ENCODE data around the gene MAS1.

Gene MAS1

DNA sequence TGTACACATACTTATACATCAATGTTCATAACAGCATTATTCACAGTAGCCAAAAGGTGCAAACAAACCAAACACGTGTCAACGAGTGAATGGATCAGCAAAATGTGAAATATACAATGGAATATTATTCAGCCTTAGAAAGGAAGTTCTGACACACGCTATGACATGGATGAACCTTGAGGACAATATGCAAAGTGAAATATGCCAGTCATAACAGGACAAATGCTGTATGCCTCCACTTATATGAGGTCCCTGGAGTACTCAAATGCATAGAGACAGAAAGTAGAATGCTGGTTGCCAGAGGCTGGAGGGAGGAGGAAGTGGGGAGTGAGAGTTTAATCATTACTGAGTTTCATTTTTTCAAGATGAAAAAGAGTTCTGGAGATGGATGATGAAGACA lies 40.3 kb downstream of the MAS1 start:
- Histone ChIP-seq H2AFZ (ENCODE audit: low read length) (no peak overlapping the region), H4K20me1 (ENCODE audit: insufficient read depth, low read length, poor library complexity, severe bottlenecking) (no peaks in the 10 kb centered on the region), H3K79me2 (ENCODE audit: insufficient read depth, low read length) (no peaks in the 10 kb centered on the region), H3K4me1 (ENCODE audit: insufficient read depth, low read length, poor library complexity, severe bottlenecking) (no peaks in the 10 kb centered on the region), H3K9me3 (ENCODE audit: insufficient read depth, low read depth, low read length) (no peaks in the 10 kb centered on the region), H3K36me3 (ENCODE audit: insufficient read depth, low read length) (no peaks in the 10 kb centered on the region), H3K9ac (ENCODE audit: low read depth, low read length, poor library complexity, severe bottlenecking) (no peak overlapping the region), H3K27me3 (ENCODE audit: insufficient read depth, low read length, poor library complexity, severe bottlenecking) (peaks cover 6% of the 10 kb centered on the region), H3F3A (ENCODE audit: low read depth) (no peaks in the 10 kb centered on the region), H3K4me3 (ENCODE audit: low read length, poor library complexity, severe bottlenecking) (no peak overlapping the region), H3K9me2 (replicated peaks; ENCODE audit: low read depth, low read length) (no peaks in the 10 kb centered on the region), H3K4me2 (ENCODE audit: low read depth, low read length, poor library complexity, severe bottlenecking) (no peak overlapping the region)
- TF ChIP-seq, protein P1, sequence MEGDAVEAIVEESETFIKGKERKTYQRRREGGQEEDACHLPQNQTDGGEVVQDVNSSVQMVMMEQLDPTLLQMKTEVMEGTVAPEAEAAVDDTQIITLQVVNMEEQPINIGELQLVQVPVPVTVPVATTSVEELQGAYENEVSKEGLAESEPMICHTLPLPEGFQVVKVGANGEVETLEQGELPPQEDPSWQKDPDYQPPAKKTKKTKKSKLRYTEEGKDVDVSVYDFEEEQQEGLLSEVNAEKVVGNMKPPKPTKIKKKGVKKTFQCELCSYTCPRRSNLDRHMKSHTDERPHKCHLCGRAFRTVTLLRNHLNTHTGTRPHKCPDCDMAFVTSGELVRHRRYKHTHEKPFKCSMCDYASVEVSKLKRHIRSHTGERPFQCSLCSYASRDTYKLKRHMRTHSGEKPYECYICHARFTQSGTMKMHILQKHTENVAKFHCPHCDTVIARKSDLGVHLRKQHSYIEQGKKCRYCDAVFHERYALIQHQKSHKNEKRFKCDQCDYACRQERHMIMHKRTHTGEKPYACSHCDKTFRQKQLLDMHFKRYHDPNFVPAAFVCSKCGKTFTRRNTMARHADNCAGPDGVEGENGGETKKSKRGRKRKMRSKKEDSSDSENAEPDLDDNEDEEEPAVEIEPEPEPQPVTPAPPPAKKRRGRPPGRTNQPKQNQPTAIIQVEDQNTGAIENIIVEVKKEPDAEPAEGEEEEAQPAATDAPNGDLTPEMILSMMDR (conservative IDR thresholded peaks at IDR 0.05; ENCODE audit: low read length) = no peak
- no peak for TF ChIP-seq EZH2phosphoT487 (IDR thresholded peaks at IDR 0.05; ENCODE audit: borderline replicate concordance)

GRCh38 chr6:159931846-159932245 lies 41.1 kb downstream of the MAS1 start:
- Histone ChIP-seq H3K4me1 (ENCODE audit: insufficient read depth, low read length, poor library complexity, severe bottlenecking) (no peaks in the 10 kb centered on the region), H3K36me3 (ENCODE audit: insufficient read depth, low read length) (no peaks in the 10 kb centered on the region), H3K9me3 (ENCODE audit: insufficient read depth, low read depth, low read length) (no peaks in the 10 kb centered on the region), H3K9ac (ENCODE audit: low read depth, low read length, poor library complexity, severe bottlenecking) (no peak overlapping the region), H3K27me3 (ENCODE audit: insufficient read depth, low read length, poor library complexity, severe bottlenecking) (peaks cover 6% of the 10 kb centered on the region), H3F3A (ENCODE audit: low read depth) (no peaks in the 10 kb centered on the region), H4K20me1 (ENCODE audit: insufficient read depth, low read length, poor library complexity, severe bottlenecking) (no peaks in the 10 kb centered on the region), H3K4me3 (ENCODE audit: low read length, poor library complexity, severe bottlenecking) (no peak overlapping the region), H3K9me2 (replicated peaks; ENCODE audit: low read depth, low read length) (no peaks in the 10 kb centered on the region), H3K4me2 (ENCODE audit: low read depth, low read length, poor library complexity, severe bottlenecking) (no peak overlapping the region), H3K79me2 (ENCODE audit: insufficient read depth, low read length) (no peaks in the 10 kb centered on the region), H2AFZ (ENCODE audit: low read length) (no peak overlapping the region)
- no peak for TF ChIP-seq EZH2phosphoT487 (IDR thresholded peaks at IDR 0.05; ENCODE audit: borderline replicate concordance)
- TF ChIP-seq, protein P1 (conservative IDR thresholded peaks at IDR 0.05; ENCODE audit: low read length) = no peak

DNA sequence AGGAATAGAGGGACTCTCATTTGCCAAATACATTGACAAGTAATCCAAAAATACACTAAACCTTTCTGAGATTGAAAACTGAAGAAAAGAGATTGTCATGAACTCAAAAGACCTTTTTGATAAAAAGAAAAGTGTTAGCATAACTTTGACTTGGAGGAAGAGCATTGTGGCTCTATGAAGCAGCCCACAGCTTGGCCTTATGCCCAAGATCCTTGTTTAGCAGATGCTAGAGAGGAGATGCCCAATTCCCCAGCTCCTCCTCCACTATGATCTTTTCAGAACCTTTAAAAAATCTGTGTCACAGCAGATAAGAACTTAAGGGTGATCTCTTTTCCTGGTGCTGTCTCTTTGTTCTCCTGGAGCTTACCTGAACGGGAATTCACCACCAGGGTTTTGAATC lies 42.3 kb downstream of the MAS1 start:
- Histone ChIP-seq H3K4me2 (ENCODE audit: low read depth, low read length, poor library complexity, severe bottlenecking) (no peak overlapping the region), H3K27me3 (ENCODE audit: insufficient read depth, low read length, poor library complexity, severe bottlenecking) (peaks cover 6% of the 10 kb centered on the region), H3K4me1 (ENCODE audit: insufficient read depth, low read length, poor library complexity, severe bottlenecking) (no peaks in the 10 kb centered on the region), H2AFZ (ENCODE audit: low read length) (no peak overlapping the region), H3K9ac (ENCODE audit: low read depth, low read length, poor library complexity, severe bottlenecking) (no peak overlapping the region), H4K20me1 (ENCODE audit: insufficient read depth, low read length, poor library complexity, severe bottlenecking) (no peaks in the 10 kb centered on the region), H3F3A (ENCODE audit: low read depth) (no peaks in the 10 kb centered on the region), H3K9me3 (ENCODE audit: insufficient read depth, low read depth, low read length) (no peaks in the 10 kb centered on the region), H3K79me2 (ENCODE audit: insufficient read depth, low read length) (no peaks in the 10 kb centered on the region), H3K36me3 (ENCODE audit: insufficient read depth, low read length) (no peaks in the 10 kb centered on the region), H3K9me2 (replicated peaks; ENCODE audit: low read depth, low read length) (no peaks in the 10 kb centered on the region), H3K4me3 (ENCODE audit: low read length, poor library complexity, severe bottlenecking) (no peak overlapping the region)
- TF ChIP-seq, protein P1 (conservative IDR thresholded peaks at IDR 0.05; ENCODE audit: low read length) = no peak
- no peak for TF ChIP-seq EZH2phosphoT487 (IDR thresholded peaks at IDR 0.05; ENCODE audit: borderline replicate concordance)

Data from Loucy (cell line).